ELF-1 (cell line): Measurements from ENCODE around the gene CRELD2.

Experiments
- DNase-seq: peaks from one replicate; pipeline ENCODE4 v3.0.0-alpha.2; 2016; ENCODE audit warnings: low read depth, low spot score

CRELD2 gene

DNA sequence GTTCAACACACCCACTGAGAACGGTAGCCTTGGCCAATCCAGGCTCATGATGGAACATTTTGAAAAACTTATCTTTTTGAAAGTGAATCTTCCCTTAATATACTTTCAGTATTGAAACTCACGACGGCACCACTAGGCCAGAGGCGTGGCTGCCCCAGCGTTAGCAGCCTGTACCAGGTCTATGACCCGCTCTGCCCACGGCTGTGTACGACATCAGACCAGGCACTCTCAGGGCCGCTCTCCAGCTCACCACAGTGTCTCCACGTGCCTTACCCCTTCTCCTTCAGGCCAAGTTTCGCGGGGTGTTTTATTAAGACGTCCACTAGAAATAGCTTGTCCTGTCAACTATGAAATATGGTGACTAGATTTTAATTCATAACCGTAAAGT, 31.4 kb upstream of the CRELD2 start:
- no peak for DNase-seq

GRCh38 chr22:49887702-49888101, 30.7 kb upstream of the CRELD2 start:
- DNase-seq = no peak

DNA sequence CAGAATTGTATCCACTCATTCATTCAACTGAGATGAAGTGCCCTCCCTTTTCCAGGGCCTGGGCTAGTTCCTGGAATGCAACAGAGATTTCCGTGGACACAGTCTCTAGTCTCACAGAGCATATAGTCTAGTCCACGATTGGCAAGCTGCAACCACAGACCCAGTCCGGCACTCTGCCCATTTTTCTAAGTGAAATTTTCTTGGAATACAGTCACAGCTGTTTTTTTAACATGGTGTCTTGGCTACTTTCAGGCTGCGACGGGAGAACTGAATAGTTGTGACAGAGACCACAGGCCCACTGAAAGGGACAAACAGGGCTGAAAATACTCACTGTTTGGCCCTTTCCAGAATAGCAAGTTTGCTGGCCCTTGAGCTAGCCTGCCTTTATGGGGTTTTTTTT, 29.4 kb upstream of the CRELD2 start:
- no peak for DNase-seq

DNA sequence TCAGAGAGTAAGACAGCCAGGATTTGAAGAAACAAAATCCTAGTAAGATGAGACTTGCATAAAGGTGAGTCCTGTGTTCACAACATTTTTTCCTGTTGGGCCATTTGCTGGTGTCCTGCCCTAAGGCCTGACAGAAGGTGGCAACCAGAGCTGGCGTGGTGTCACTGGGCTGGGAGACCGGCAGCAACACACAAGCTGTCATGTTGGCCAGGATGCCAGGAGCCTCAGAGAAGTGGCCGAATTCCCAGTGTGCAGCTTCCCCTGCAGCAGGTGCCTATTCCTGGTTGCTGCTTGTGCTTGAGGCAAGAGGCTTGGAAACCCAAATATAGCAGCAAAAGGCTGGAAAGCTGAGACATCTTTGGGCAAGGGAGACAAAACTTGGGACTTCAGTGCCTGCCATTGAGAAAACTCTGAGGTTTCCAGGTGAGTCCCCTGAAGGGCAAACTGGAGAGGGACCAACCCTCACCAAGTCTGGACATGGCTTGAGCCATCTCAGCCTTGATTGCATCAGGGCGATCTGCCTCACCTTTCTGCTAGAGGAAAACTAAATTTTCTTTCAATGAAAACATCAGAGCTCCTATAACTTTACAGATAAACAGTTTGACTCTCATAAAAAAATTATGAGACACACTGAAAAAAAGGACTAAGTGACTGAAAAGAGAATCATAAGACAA, 26.1 kb upstream of the CRELD2 start:
- no peak for DNase-seq

GRCh38 chr22:49893025-49893424, 25.4 kb upstream of the CRELD2 start:
- no peak for DNase-seq

GRCh38 chr22:49894322-49895054, 23.9 kb upstream of the CRELD2 start:
- peak; percentile 27 for DNase-seq

- no peak for DNase-seq
These were observed 22.2 kb upstream of the CRELD2 start for GRCh38 chr22:49896201-49896600.

DNA sequence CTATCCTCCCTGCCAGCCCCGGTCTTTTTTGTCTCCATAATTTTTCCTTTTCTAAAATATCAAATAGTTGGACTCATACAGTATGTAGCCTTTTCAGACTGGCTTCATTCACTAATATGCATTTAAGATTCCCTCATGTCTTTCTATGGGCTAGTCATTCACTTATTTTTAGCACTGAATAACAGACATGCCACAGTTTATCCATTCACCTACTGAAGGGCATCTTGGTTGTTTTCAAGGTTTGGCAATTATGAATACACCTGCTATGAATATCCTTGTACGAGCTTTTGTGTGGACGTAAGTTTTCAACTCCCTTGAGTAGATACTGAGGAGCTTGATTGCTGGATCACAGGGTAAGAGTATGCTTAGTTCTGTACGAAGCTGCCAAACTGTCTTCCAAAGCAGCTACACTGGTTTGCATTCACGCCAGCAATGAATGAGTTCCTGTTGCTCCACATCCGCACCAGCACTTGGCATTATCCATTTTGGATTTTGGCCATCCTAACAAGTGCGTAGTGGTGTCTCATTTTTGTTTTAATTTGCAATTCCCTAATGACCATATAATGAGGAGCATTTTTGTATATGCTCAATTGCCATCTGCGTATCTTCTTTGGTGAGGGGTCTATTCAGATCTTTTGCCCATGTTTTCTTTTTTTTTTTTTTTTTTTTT, 21.3 kb upstream of the CRELD2 start:
- DNase-seq = no peak

- no peak for DNase-seq
These were observed 18.9 kb upstream of the CRELD2 start for GRCh38 chr22:49899530-49899929.

- no peak for DNase-seq
These were observed 17.8 kb upstream of the CRELD2 start for GRCh38 chr22:49900441-49901230.

DNA sequence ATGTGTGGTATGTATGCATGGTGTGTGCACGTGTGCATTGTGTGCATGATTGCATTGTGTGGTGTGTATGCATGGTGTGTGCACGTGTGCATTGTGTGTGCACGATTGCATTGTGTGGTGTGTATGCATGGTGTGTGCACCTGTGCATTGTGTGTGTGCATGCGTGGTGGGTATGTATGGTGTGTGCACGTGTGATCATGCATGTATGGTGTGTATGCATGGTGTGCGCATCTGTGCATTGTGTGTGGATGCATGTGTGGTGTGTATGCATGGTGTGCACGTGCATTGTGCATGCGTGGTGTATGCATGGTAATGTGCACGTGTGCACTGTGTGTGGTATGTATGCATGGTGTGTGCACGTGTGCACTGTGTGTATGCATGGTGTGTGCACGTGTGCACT, 17.0 kb upstream of the CRELD2 start:
- no peak for DNase-seq

DNA sequence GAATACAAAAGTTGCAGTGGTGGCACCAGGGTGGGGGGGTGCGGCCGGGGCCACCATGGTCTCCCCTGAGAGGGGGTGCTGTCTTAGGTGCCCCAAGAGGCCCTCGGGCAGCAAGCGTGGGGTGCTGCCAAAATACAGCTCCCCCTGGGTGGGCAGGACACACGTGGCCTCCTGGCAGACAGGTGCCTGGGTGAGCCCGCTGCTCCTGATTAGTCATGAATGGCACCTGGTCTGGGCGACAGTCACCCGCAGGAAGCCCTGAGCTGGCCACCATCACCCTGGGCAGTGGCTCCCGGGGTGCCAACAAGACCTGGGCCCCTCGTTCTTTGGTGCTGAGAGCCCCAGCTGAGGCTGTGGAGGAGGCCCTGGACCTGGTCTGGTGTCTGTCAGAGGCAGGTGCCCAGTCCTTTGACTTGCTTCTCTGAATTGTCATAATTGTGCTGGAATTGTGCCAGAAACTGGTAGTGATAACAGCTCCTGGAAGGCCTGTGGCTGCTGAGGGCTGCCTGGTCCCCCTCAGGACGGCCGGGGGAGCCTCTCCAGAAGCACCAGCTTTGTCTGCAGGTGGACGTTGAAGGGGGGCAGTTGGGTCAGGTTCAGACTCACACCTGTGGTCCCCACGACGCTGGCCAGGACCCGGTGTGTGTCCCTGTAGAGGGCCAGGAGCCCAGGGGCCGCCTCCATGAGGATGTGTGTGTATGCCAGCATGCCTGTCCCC, 15.0 kb upstream of the CRELD2 start:
- no peak for DNase-seq

- DNase-seq = no peak
These were observed 14.4 kb upstream of the CRELD2 start for GRCh38 chr22:49904040-49904369.

DNA sequence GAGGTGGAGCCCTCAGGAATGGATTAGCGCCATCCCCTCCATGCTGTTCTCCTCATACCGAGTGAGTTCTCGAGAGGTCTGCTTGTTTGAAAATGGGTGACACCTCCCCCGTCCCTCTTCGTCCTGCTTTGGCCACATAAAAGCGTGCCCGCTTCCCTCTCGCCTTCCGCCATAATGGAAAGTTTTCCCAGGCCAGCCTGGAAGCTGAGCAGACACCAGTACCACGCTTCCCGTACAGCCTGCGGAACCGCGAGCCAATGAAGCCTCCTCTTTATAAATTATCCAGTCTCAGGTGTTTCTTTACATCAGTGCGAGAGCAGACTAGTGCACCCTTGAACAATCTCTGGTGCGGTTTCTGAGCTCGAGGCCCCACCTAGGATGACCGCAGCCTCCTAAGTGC, 13.0 kb upstream of the CRELD2 start:
- DNase-seq = no peak

- no peak for DNase-seq
These were observed 12.2 kb upstream of the CRELD2 start for GRCh38 chr22:49906071-49906798.

GRCh38 chr22:49906799-49907290, 11.6 kb upstream of the CRELD2 start:
- no peak for DNase-seq

DNA sequence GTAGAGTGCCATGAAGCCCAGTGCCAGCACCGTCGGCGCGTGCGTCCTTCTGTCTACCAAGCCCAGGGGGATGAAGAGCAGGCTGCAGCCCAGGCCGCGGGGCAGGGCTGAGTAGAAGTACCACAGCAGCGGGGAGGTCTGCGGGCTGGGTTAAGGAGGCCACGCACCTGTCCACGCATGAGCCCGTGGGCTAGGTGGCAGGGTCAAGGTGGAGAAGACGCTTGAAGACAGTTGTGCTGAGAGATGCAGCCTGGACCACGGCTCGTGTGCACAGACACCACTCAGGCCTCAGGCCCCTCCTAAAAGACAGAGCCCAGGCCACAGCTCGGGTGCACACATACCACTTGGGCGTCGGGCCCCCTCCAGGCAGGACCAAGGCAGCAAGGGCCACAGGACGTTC, 10.6 kb upstream of the CRELD2 start:
- no peak for DNase-seq

- DNase-seq = no peak
These were observed 8.8 kb upstream of the CRELD2 start for GRCh38 chr22:49909476-49910205.

- DNase-seq = no peak
These were observed 7.9 kb upstream of the CRELD2 start for GRCh38 chr22:49910229-49911155.
